ENCODE measurements around the gene STAC3. TPM values are rescaled to one million over a fixed set of nuclear protein-coding genes. Genes with fewer than 3 reads are reported as not detected.

STAC3 gene
- total and polyA plus RNA-seq, 9 of the 15 experiments (the other 6 are each of a cell fraction or from before 2014, with no cell fraction given): 0.45 to 6.4 (median 3.3) TPM

DNA sequence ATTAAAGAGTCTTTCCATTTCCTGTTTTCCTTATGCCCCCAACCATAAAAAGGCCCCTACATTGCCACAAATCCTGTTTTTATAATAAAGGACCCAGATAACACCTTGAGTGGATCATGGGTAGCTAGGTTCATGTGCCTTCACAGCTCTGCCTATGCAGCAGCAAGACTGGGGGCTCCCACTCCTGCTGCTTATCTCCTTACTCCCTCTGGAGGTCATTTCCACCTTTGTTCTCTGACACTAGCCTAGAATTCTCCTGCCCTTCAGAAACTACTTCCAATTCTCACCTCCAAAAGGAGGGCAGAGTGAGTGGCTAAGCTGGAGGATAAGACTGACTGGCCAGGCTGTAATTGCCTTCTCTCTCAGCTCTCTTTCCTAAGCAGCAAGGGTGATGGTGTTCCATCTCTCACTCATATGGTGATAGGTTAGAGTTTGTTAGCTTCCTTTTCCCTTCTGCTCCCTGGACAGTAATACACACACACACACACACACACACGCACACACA, 20.0 kb upstream of the STAC3 start:
- intact Hi-C loops (cut with micrococcal nuclease): no loop called here
- Histone ChIP-seq H3K4me3 (no peak overlapping the region), H3K36me3 (ENCODE audit: control insufficient read depth, insufficient read depth, low read length) (peaks cover 36% of the 10 kb centered on the region; the same call in 2 of the 3 replicates), H3K27me3 (ENCODE audit: control insufficient read depth in 2 of 2, insufficient read depth in 2 of 2, low read length in 2 of 2) (no peaks in the 10 kb centered on the region), H3K9me3 (replicated peaks; ENCODE audit: control insufficient read depth, insufficient read depth, low read depth, low read length) (no peaks in the 10 kb centered on the region), H4K20me1 (replicated peaks; ENCODE audit: control insufficient read depth, insufficient read depth, low read length) (no peaks in the 10 kb centered on the region), H3K27ac (ENCODE audit: extremely low read depth, low read depth, low read length) (no peak overlapping the region), H3K4me2 (ENCODE audit: insufficient read depth, low read length) (no peak overlapping the region), H3K9ac (ENCODE audit: insufficient read depth in 1 of 2, low read depth in 2 of 2, low read length in 2 of 2) (no peak overlapping the region; a peak in 1 of 4 replicates), H3K9me1 (ENCODE audit: control insufficient read depth, insufficient read depth, low read length) (no peaks in the 10 kb centered on the region), H3K79me2 (ENCODE audit: control insufficient read depth, insufficient read depth, low read length) (no peaks in the 10 kb centered on the region), H3K4me1 (replicated peaks in 1 of 2; ENCODE audit: control insufficient read depth in 2 of 2, insufficient read depth in 2 of 2, low read length in 2 of 2) (peaks cover 5 to 11% of the 10 kb centered on the region in 2 experiments; a peak in 4 of 5 replicates), H2AFZ (ENCODE audit: low read depth, low read length) (no peak overlapping the region)
- BruUV-seq (replicated peaks): no TSS peak
- in situ Hi-C loops (cut with MboI): no loop called here
- WGBS (ENCODE audit: insufficient coverage, low coverage, missing lambda C conversion rate): 40% methylated on average over 1 of the region's 1 CpG
- TF ChIP-seq ZSCAN29 (IDR thresholded peaks at IDR 0.05) (no peak), CBFA2T3 (IDR thresholded peaks at IDR 0.05) (peak; percentile 29), ZNF274 (IDR thresholded peaks at IDR 0.05; ENCODE audit: borderline replicate concordance, low read depth, low read length) (no peak), RAD21 (CRISPR knock-in tag; conservative IDR thresholded peaks at IDR 0.05 in 1 of 2, IDR thresholded peaks at IDR 0.05 in 1 of 2) (peak in 1 of 2 experiments; percentile 25; a peak in 1 of 4 replicates)
- TF ChIP-seq, protein P1, sequence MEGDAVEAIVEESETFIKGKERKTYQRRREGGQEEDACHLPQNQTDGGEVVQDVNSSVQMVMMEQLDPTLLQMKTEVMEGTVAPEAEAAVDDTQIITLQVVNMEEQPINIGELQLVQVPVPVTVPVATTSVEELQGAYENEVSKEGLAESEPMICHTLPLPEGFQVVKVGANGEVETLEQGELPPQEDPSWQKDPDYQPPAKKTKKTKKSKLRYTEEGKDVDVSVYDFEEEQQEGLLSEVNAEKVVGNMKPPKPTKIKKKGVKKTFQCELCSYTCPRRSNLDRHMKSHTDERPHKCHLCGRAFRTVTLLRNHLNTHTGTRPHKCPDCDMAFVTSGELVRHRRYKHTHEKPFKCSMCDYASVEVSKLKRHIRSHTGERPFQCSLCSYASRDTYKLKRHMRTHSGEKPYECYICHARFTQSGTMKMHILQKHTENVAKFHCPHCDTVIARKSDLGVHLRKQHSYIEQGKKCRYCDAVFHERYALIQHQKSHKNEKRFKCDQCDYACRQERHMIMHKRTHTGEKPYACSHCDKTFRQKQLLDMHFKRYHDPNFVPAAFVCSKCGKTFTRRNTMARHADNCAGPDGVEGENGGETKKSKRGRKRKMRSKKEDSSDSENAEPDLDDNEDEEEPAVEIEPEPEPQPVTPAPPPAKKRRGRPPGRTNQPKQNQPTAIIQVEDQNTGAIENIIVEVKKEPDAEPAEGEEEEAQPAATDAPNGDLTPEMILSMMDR (IDR thresholded peaks at IDR 0.05 in 2 of 3, conservative IDR thresholded peaks at IDR 0.05 in 1 of 3; ENCODE audit: insufficient read depth in 2 of 3, low read depth in 1 of 3, low read length in 3 of 3): peak; percentile 16 to 40 (median 27); a peak in 3 of 6 replicates
- TF ChIP-seq, protein P2, sequence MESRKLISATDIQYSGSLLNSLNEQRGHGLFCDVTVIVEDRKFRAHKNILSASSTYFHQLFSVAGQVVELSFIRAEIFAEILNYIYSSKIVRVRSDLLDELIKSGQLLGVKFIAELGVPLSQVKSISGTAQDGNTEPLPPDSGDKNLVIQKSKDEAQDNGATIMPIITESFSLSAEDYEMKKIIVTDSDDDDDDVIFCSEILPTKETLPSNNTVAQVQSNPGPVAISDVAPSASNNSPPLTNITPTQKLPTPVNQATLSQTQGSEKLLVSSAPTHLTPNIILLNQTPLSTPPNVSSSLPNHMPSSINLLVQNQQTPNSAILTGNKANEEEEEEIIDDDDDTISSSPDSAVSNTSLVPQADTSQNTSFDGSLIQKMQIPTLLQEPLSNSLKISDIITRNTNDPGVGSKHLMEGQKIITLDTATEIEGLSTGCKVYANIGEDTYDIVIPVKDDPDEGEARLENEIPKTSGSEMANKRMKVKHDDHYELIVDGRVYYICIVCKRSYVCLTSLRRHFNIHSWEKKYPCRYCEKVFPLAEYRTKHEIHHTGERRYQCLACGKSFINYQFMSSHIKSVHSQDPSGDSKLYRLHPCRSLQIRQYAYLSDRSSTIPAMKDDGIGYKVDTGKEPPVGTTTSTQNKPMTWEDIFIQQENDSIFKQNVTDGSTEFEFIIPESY (CRISPR knock-in tag; IDR thresholded peaks at IDR 0.05): 0 out of 2 replicates have a peak, but pooled peaks have one; percentile 29
- POLR2A ChIA-PET: interaction anchor here (0.7 to 1.5 kb wide), 6 partner anchors 10 to 248 kb away, joined by 3 to 9 read pairs (median 3); no protein-coding TSS in a partner anchor
- CTCF ChIA-PET (ENCODE audit: low intra/inter-chr PET ratio): no interaction called here
- DNase-seq (ENCODE audit: extremely low read depth in 1 of 4, low spot score in 3 of 4) (peak; percentile 29 to 56 (median 48)), ATAC-seq (peak; percentile 81), FAIRE-seq (peak; percentile 79)
